ENCODE data around the gene HIF1AN.

The HIF1AN gene

DNA sequence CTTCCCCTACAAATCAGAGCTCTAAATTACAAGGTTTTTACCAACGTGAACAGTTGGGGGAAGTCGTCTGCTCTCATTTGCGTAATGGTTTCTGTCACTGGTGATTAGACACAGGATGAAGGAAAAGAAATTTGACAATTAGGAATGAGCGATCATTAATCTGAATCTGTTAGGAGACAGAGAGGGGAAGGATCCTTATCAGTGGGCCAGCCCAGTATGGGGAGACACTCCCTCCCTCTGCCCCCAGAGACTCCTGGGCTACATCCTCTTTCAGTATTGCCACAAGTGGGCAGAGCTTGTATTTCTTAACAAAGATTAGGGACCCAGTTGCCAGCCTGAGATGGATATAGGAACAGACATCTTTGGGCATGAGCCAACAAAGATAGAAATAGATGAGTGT, 15.5 kb downstream of the HIF1AN start:
- Histone ChIP-seq H3K27ac (no peak overlapping the region), H3K4me3 (no peak overlapping the region), H3K9me3 (ENCODE audit: low read depth, low read length) (no peaks in the 10 kb centered on the region), H3K9ac (ENCODE audit: insufficient read length) (no peak overlapping the region), H3K36me3 (ENCODE audit: insufficient read depth, low read length) (peaks cover 9% of the 10 kb centered on the region; the same call in 1 of the 2 replicates)
- no peak for TF ChIP-seq EZH2 (IDR thresholded peaks at IDR 0.05)
- no peak for TF ChIP-seq FOXP2 (optimal IDR thresholded peaks at IDR 0.05; ENCODE audit: control extremely low read depth, extremely low read length, insufficient read depth)
- TF ChIP-seq POLR2AphosphoS5 (IDR thresholded peaks at IDR 0.05; ENCODE audit: borderline replicate concordance, low read depth, low read length) = no peak
- no peak for DNase-seq (ENCODE audit: low read depth, low spot score)

DNA sequence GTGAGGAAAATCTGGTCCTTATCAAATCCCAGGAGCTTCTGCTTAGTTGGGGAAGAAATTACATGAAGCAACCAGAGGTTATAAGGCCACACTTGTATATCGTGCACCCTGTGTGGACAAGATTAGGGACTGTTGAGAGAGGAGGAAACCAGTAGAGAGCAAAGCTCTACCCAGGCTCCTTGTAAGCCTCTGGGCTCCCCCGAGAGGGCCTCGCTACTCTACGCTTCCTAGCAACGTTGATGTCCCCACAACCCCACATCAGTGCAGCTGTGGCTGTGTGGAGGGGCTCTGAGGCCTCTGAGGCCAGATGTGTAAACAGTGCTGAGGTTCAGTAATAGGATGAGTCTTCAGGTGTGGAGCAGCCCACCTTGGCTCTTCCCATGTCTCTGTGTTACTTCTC, 16.0 kb downstream of the HIF1AN start:
- TF ChIP-seq EZH2 (IDR thresholded peaks at IDR 0.05) = no peak
- H3K36me3 ChIP-seq (ENCODE audit: insufficient read depth, low read length) = peaks cover 9% of the 10 kb centered on the region; the same call in 1 of the 2 replicates
- H3K9me3 ChIP-seq (ENCODE audit: low read depth, low read length) = no peaks in the 10 kb centered on the region
- no peak overlapping the region for H3K27ac ChIP-seq
- no peak overlapping the region for H3K4me3 ChIP-seq
- no peak overlapping the region for H3K9ac ChIP-seq (ENCODE audit: insufficient read length)
- no peak for DNase-seq (ENCODE audit: low read depth, low spot score)

DNA sequence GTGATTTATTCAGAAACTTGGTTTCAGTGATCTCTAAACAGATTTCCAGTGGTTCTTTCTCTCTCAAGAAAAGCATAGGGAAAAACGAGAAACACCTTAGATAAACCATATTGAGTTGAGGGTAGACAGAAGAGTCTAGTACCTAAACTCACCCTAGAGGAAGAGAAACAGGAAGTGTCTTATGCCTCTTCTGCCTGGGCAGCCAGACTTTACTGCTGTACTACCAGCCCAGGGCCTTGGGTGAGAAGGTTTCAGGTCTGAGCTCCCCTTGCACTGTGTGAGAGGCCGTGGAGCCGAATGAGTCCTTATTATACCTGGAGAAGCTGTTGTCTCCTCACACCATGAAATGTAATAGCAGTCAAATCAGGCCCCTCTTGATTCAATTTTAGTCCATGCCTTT, 18.2 kb downstream of the HIF1AN start:
- no peak overlapping the region for H3K4me3 ChIP-seq
- no peaks in the 10 kb centered on the region for H3K9me3 ChIP-seq (ENCODE audit: low read depth, low read length)
- H3K9ac ChIP-seq (ENCODE audit: insufficient read length) = no peak overlapping the region
- no peak for DNase-seq (ENCODE audit: low read depth, low spot score)
- H3K27ac ChIP-seq = no peak overlapping the region
- TF ChIP-seq POLR2AphosphoS5 (IDR thresholded peaks at IDR 0.05; ENCODE audit: borderline replicate concordance, low read depth, low read length) = no peak
- H3K36me3 ChIP-seq (ENCODE audit: insufficient read depth, low read length) = no peaks in the 10 kb centered on the region; the same call in 1 of the 2 replicates

DNA sequence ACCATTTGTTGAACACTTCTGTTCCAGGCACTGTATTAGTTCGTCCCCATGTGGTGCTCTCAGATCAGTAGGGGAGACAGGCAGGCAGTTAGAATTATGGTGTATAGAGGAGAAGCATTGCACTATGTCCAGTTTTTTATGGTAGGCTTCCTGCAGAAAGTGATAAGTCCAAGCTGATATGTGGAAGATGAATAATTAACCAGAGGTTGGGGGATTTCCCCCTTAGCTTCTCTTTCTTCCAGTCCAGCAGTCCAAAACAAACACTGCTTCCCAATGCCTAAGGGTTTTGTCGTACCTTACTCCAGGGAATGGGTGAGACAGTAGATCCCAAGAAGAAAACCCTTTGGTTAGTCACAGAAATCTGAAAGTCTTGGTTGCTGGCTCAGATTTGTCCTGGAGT, 19.2 kb downstream of the HIF1AN start:
- TF ChIP-seq EZH2 (IDR thresholded peaks at IDR 0.05) = no peak
- no peak for TF ChIP-seq POLR2AphosphoS5 (IDR thresholded peaks at IDR 0.05; ENCODE audit: borderline replicate concordance, low read depth, low read length)
- TF ChIP-seq FOXP2 (optimal IDR thresholded peaks at IDR 0.05; ENCODE audit: control extremely low read depth, extremely low read length, insufficient read depth) = no peak
- Histone ChIP-seq H3K9ac (ENCODE audit: insufficient read length) (no peak overlapping the region), H3K4me3 (no peak overlapping the region), H3K27ac (no peak overlapping the region), H3K9me3 (ENCODE audit: low read depth, low read length) (no peaks in the 10 kb centered on the region), H3K36me3 (ENCODE audit: insufficient read depth, low read length) (no peaks in the 10 kb centered on the region; the same call in 1 of the 2 replicates)
- no peak for DNase-seq (ENCODE audit: low read depth, low spot score)

DNA sequence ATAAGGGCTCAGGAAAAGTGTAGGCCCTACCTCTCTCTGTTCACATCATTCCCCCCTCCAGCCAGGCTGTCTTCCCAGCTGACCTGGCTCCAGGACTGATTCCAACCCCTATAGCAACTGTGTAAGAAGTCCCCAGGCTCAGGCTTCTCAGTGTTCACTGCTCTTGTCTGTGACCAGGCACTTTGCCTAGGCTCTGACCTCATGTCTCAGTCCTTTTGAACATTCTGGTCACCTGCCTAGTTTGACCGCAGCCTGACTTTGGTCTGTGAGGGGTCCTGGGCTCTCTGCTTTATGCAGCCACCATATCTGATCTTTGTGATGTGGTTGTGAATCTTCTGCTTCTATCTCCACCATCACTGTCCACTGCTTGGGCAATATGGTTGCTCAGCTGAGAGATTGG, 24.5 kb downstream of the HIF1AN start:
- H3K9ac ChIP-seq (ENCODE audit: insufficient read length) = no peak overlapping the region
- no peaks in the 10 kb centered on the region for H3K36me3 ChIP-seq (ENCODE audit: insufficient read depth, low read length)
- TF ChIP-seq FOXP2 (optimal IDR thresholded peaks at IDR 0.05; ENCODE audit: control extremely low read depth, extremely low read length, insufficient read depth) (no peak), POLR2AphosphoS5 (IDR thresholded peaks at IDR 0.05; ENCODE audit: borderline replicate concordance, low read depth, low read length) (no peak)
- H3K27ac ChIP-seq = no peak overlapping the region
- no peak overlapping the region for H3K4me3 ChIP-seq
- H3K9me3 ChIP-seq (ENCODE audit: low read depth, low read length) = no peaks in the 10 kb centered on the region
- DNase-seq (ENCODE audit: low read depth, low spot score) = no peak

DNA sequence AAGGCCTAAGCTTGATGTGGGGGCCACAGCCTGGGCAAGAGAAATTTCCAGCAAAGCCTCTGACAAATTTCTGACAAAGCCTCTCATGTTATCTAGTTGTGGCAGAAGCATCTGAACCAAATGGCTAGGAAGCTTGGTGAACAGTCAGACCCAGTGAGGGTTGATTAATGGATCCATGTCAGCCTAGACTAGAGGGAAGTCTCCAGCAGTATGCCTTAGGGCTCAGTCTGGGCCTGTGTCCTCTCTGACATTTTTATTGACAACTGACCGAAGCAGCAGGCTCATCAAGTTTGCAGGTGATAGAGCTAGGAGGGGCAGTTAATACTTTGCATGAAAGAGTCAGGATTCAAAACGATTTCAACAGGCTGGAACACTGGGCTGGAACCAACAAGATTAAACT, 25.3 kb downstream of the HIF1AN start:
- Histone ChIP-seq H3K27ac (no peak overlapping the region), H3K4me3 (no peak overlapping the region), H3K36me3 (ENCODE audit: insufficient read depth, low read length) (no peaks in the 10 kb centered on the region), H3K9ac (ENCODE audit: insufficient read length) (no peak overlapping the region), H3K9me3 (ENCODE audit: low read depth, low read length) (no peaks in the 10 kb centered on the region)
- DNase-seq (ENCODE audit: low read depth, low spot score) = no peak
- TF ChIP-seq FOXP2 (optimal IDR thresholded peaks at IDR 0.05; ENCODE audit: control extremely low read depth, extremely low read length, insufficient read depth) (no peak), EZH2 (IDR thresholded peaks at IDR 0.05) (no peak), POLR2AphosphoS5 (IDR thresholded peaks at IDR 0.05; ENCODE audit: borderline replicate concordance, low read depth, low read length) (no peak)

DNA sequence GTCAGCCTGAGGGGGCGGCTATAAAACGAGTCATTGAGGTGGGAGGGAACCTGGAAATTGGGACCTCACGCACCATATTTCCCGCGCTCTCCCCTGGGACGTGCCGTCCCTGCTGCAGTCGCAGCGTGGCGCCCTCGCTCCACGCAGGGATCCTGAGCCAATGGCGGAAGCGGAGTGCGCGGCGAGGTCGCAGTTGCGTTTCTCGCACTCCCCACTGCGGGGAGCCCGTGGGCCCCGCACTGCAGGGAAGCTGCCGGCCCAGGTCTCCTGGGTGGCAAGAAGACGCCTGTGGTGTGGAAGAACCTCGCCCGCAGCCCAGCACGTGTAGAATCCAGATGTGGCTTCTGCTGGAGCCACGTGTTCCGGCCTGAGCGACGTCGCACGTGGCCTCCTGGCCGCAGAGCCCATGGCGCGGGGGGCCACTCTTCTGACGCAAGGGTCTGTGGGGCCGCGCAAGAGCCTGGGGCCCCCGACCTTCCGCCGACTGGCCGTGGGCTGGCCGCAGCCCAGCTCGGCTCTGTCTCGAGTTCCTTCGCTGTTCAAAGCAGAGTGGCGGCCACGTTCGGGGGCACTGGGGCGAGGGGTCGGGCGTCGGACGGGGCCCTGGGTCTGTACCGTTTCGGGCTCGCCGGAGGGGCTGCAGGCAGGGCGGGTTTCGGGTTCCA, 26.4 kb downstream of the HIF1AN start:
- no peak for DNase-seq (ENCODE audit: low read depth, low spot score)
- no peak overlapping the region for H3K4me3 ChIP-seq
- no peak for TF ChIP-seq FOXP2 (optimal IDR thresholded peaks at IDR 0.05; ENCODE audit: control extremely low read depth, extremely low read length, insufficient read depth)
- TF ChIP-seq POLR2AphosphoS5 (IDR thresholded peaks at IDR 0.05; ENCODE audit: borderline replicate concordance, low read depth, low read length) = no peak; the same call in 1 of the 2 replicates
- no peak for TF ChIP-seq EZH2 (IDR thresholded peaks at IDR 0.05)

DNA sequence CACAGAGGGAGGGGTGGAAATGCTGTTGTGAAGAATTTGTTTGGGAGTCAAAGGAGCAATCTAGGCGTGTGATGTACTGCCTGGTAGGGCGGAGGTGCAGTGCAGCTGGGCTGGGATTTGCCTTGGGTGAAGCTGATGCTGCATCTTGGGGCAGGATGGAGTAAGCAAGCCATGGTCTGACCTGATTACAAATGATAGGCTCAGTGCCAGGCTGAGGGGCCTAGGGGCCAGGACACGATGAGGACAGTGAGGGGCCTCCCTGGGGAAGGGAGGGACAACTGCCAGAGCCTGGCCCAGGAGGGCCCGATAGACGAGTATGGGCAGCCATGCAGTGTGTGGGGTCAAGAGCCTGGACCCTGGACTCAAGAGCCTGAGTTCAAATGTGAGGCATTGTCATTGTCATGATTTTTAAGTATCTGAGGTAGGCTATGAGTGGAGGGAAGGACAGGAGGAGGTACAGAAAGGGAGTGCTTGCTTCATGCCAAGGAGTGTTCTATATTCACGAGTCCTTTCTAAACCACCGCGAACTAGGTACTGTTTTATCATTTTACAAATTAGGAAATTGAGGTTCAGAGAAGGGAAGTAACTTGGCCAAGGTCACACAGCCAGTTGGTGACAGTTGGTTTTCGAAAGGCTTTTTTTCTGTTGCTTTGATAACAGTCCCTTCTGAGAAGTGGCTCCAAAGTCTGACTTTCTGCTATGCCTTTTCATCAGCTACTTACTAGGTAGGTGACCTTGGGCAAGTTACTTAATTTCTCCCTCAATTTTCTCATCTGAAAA, 29.7 kb downstream of the HIF1AN start:
- no peak overlapping the region for H3K4me3 ChIP-seq
- DNase-seq (ENCODE audit: low read depth, low spot score) = no peak
- H3K9me3 ChIP-seq (ENCODE audit: low read depth, low read length) = no peaks in the 10 kb centered on the region
- no peak for TF ChIP-seq POLR2AphosphoS5 (IDR thresholded peaks at IDR 0.05; ENCODE audit: borderline replicate concordance, low read depth, low read length)
- TF ChIP-seq EZH2 (IDR thresholded peaks at IDR 0.05) = no peak
- no peak for TF ChIP-seq FOXP2 (optimal IDR thresholded peaks at IDR 0.05; ENCODE audit: control extremely low read depth, extremely low read length, insufficient read depth)
- no peaks in the 10 kb centered on the region for H3K36me3 ChIP-seq (ENCODE audit: insufficient read depth, low read length)
- H3K9ac ChIP-seq (ENCODE audit: insufficient read length) = no peak overlapping the region
- no peak overlapping the region for H3K27ac ChIP-seq

More for the DNA sequence above, 26.4 kb downstream of the HIF1AN start:
- Histone ChIP-seq H3K27ac (no peak overlapping the region), H3K9me3 (ENCODE audit: low read depth, low read length) (no peaks in the 10 kb centered on the region), H3K36me3 (ENCODE audit: insufficient read depth, low read length) (no peaks in the 10 kb centered on the region), H3K9ac (ENCODE audit: insufficient read length) (no peak overlapping the region)
